ENCODE measurements around the gene NINJ2.

DNA sequence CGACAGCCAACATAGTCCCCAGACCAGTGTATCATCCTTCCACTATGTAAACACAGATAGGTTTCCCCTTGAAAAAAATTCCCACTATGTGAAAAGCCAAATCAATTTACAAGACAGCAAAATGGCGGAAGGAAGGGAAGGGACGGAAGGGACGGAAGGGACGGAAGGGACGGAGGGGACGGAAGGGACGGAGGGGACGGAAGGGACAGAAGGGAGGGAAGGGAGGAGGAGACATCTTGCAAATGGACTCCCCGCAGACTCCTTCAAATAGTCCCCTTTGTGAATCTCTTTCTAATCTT is 75.3 kb downstream of the NINJ2 start:
- TF ChIP-seq CTCF (IDR thresholded peaks at IDR 0.05; ENCODE audit: insufficient read depth, low read depth, low read length) (no peak), EZH2 (IDR thresholded peaks at IDR 0.05; ENCODE audit: insufficient read depth, low read length) (no peak)

All from astrocyte (in vitro differentiated cells and primary cell).